GM21423 (cell line): ENCODE measurements around the gene PRKCA.

Source experiments
- ATAC-seq: cut with Tn5 transposase; IDR thresholded peaks from one replicate; pipeline ENCODE4 v1.9.1; 2021; ENCODE audit warnings: mild to moderate bottlenecking, moderate library complexity; ENCODE audit not compliant: unreplicated experiment

The PRKCA gene

DNA sequence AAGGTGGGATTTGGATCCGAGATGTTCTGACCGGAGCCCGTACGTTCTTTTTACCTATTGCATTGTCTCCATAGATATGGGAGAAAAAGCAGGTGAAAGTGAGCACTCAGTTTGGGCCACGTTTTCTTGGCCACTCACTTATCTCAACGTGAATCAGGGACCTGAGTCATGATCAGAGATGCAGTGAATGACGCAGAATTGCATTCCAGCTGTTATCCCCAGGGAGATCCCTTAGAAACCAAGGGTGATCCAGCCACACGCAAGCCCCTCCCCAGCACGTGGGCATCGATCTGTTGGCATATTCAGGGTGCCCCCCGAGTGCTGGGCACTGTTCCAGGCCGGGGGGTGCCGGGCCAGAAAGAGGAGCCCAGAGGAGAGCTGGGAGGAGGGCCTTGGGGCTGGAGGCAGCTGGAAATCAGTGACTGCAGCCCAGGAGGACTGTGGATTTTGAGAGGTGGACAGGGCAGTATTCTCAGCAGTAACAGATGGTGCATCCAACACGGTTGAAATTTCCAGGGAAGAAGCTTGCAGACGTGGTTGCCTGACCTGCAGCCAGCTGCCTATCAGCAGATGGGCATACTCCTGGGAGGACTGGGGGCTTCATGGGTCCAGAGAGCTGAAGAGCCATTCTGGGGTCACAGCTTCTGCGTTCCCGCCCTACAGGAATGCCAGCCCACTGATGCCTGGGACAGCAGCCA, 445.3 kb downstream of the PRKCA start:
- ATAC-seq, result no peak

DNA sequence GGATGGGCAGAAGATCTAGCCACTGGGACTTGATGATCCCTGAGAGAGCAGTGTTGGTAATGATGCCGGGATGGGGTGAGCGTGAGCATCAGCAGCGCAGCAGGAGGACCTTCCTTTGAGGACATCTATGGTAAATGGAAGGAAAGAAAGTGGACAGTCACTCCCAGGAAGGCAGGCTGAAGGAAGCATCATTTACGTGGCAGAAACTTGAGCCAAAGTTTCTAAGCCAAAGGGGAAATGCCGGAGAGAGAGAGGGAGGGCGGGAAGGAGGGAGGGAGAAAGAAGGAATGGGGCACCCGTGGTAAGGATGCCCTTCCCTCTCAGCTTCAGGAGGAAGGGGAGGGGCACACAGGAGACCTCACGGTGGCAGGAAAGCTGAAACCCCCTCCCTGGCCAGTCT, 446.2 kb downstream of the PRKCA start:
- no peak for ATAC-seq

DNA sequence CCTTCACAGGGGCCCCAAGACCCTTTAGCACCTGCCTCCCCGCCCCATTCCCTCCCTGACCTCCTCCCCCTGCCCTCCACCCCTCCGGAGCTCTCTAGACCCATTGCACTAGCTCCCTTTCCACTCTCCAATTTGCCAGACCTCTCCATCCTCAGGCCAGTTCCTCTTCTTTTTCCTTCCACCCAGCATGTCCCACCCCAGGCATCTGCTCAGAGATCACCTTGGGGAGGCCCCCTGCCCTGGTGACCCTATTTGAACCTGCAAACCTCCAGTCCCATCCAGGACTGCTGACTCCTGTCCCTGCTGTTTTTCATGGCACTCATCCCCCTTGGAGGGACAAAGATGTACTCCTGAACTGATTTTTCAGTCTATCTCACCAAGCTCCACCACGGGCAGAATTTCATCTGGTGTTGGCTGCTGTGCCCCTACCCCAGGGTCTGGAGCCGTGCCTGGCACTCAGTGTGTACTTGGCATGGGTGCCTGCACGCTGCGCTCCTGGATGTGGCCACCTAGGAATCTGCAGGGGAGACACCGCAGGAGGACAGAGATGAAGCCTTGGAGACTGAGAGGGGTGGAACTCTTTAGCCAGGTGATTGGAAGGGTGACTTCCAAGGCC, 446.9 kb downstream of the PRKCA start:
- no peak for ATAC-seq

DNA sequence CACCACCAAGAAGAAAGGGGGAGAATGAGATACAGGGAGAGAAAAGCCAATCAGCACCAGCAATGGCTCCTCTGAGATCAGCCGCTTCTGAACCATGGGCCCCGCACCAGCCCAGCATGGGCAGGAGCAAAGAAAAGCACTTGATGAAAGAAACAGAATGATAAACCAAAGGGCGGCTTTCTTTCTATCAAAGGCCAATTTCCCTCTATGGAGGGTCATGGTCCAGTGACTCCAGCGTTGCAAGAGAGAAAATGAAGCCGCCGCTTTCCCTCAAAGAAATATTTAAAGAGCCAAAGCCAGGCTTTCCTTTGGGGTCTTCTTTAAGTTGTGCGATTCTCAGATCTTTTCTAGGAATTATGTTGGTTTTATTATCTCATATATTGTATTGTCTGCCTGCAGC, 447.7 kb downstream of the PRKCA start:
- no peak for ATAC-seq

DNA sequence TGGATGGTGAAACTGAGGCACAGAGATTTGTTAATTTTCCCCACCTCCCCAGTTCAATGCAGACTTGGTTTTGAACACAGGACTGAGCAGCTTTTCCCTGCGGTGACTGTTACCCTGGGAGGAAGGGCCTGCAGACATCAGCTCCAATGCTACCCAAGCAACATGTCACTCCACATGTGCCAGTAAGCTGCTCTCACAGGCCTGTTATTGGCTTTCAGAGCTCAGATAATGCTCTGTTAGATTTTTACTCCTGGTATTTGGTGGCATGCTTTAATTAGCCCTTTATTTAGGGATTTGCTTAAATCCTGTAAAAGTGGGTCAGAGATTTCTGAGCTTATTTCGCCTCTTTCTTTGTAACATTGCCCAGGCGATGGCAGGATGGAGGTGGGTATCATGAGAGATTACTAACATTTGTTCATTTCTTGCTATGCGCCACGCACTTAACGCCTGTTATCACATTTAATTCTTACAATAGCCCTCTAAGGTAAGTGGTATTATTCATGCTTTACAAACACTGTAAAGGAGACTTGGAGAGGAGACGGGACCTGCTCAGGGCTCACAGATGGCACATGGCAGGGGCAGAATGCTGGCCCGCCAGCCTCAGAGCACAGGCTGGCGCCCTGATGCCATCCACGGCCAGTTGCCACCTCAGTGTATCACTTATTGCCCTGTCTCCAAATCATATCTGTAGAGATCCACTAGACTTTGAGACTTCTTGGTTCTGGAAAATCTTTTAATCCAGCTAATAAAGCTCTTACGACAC, 448.5 kb downstream of the PRKCA start:
- no peak for ATAC-seq

DNA sequence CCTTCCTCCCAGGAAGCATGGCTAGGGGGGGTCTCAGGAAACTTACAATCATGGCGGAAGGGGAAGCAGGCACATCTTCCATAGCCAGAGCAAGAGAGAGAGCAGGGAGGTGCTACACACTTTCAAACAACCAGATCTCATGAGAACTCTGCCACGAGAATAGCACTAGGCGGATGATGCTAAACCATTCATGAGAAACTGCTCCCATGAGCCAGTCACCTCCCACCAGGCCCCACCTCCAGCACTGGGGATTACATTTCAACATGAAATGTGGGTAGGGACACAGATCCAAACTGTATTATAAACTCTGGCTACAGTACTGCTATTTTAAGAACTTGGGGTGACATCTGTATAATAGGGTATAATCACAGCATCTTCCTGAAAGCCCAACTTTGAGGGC, 449.4 kb downstream of the PRKCA start:
- no peak for ATAC-seq

DNA sequence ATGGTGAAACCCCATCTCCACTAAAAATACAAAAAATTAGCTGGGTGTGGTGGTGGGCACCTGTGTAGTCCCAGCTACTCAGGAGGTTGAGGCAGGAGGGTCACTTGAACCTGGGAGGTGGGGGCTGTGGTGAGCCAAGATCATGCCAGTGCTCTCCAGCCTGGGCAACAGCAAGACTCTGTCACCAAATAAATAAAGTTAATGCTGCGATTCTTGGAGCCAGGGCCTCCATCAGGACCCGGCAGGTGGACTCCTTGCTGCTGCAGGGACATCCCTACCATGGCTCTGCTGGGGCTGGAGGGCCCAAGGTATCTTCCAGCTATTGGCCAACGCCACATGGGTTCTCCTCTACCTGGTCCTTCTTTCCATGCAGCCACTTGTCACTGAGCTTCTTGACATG, 450.0 kb downstream of the PRKCA start:
- no peak for ATAC-seq

DNA sequence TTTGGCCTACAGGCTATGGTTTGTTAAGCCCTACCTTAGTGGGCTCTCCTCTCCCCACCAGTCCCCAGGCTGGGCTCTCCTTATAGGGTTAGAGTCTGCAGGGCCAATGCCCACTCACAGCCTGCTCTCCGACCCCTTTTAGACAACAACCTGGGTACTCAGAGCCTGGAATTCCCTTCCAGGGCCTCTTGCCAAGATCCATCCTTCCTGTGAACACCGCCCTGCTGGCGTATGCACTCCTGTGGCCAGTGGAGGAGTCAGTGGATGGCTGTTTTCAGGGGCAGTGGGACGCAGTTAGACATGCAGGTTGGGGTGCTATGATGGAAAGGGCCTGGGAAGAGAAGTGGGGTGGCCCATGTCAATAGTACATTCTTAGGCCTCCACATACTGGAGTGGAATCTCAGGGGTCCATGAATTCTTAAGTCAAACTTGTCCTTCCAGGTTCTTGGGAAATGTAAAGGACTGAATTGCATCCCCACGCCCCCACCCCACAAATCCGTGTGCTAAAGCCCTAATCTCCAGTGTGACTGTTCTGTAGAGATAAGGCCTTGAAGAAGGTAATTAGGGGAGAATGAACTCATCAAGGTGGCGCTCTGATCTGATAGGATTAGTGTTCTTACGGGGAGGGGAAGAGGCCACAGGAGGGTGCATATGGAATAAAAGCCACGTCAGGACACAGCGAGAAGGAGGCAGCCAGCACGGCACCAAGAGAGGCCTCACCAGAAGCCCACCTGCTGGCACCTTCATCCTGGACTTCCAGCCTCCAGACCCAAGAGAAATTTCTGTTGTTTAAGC, 450.9 kb downstream of the PRKCA start:
- no peak for ATAC-seq

DNA sequence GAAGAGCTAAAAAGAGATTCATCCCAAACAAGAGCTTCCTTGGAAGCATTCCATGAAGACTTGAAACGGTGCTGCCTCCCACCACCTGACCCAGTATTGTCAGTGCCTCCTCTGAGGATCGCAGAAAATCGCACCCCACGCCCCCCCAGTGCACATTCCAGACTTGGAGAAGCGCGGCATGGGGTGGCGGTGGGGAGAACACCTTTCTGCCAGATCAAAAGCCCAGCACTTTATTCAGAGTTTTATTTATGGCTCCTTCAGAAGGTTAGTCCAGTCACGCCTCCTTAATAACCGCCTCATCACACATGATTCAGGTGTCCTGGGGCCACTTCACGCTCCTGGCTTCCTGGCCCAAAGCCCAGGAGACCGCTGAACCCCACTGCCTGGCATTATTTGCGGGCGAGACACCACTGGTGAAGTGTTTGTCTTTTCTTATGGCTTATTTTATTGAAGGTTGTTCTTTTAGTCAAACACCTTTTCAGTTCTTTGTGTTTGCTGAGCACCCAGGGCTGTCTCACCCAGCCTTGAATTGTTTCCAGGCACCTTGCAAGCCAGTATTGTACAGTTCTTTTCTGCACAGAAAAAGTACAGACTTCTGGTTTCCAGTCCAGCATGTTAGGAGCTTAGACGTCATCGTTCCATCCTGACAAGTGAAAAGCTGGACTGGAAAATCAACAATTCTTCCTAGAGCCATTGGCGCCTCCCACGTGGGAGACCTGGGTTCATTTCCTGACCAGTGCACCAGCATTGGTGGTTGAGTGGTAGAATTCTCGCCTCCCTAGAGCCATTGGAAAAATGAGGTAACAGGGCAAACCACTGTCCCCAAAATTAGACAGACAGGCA, 452.9 kb downstream of the PRKCA start:
- no peak for ATAC-seq

DNA sequence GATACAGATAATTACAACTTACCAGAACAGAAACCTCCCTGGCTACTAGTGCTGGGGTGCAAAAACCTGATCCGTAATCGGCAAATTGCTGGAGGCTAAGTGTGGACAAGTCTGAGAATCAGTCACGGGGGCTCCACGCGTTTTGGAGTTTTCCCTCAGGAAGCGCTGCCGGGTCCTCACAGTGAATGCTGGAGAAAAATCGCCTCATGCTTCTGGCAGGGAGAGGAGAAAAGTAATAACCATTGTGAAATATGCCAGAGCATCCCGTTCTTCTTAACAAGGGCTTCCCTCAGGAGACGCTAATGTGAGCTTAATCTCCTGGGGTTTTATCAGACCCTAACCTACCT, 453.5 kb downstream of the PRKCA start:
- ATAC-seq, result no peak

DNA sequence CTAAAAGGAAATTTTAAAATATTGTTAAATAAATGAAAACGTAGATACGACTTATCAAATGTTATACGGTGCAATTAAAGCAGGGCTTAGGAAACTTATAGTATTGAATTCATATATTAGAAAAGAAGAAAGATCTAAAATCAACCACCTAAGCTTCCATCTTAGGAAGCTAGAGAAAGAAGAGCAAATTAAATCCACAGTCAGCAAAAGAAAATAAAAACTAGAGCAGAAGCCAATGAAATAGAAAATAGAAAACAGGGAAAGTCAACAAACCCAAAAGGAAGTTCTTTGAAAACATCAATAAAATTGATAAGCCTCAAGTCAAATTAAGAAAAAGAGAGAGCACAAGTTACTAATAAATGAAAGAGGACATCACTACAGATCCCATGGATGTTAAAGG, 457.9 kb downstream of the PRKCA start:
- ATAC-seq, result no peak

DNA sequence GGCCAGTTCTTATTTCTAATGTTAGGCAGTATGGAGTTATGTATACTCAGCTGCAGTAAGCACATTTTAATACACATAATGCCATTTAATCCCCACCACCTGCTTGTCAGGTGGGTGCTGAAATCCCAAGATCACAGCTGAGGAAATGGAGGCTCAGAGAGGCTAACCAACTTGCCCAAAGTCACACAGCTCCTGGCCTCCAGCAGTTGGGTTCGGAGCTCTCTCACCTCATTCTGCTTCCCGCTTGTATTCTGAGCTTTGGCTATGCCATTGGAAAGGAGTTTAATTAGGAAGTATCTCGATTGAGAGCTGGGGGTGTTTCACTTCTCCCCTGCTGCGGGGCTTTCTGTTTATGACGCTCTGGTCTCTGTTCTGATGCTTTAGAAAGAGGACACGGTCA, 459.9 kb downstream of the PRKCA start:
- no peak for ATAC-seq

DNA sequence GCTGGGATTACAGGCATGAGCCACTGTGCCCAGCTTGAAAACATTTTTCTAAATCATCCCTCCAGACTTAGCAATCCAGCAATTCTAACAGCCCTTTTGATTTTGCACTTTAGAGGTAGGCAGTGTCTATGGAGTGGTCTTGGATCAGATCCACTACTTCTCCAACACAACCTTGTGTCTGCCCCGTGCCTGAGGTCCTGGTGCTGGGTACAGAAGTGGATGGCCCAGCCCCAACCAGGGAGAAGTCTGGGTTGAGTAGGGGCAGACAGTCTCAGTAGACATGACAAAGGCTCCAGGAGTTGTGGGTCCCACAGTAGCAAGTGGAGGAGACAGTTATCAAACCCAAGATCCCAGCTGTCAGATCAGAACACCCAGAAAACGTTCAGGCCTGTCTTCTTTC, 460.6 kb downstream of the PRKCA start:
- no peak for ATAC-seq

DNA sequence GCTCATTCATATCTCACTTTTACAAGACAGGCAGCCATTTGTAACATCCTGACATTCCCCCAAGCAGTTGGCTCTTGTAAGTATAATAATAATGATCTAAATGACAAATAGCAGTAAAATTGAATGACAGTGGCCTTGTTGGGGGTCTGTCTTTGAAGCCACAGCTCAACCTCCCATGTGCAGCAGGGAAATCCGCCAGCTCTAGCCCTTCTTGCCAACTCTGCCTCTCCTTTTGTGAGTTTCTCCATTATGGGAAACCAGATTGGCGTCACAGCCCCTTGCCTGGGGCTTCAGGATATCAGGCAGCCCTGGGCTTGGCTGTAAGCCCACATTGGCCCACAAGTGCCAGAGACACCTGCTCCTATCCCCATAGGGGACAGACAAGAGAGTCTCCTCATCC, 462.1 kb downstream of the PRKCA start:
- no peak for ATAC-seq

DNA sequence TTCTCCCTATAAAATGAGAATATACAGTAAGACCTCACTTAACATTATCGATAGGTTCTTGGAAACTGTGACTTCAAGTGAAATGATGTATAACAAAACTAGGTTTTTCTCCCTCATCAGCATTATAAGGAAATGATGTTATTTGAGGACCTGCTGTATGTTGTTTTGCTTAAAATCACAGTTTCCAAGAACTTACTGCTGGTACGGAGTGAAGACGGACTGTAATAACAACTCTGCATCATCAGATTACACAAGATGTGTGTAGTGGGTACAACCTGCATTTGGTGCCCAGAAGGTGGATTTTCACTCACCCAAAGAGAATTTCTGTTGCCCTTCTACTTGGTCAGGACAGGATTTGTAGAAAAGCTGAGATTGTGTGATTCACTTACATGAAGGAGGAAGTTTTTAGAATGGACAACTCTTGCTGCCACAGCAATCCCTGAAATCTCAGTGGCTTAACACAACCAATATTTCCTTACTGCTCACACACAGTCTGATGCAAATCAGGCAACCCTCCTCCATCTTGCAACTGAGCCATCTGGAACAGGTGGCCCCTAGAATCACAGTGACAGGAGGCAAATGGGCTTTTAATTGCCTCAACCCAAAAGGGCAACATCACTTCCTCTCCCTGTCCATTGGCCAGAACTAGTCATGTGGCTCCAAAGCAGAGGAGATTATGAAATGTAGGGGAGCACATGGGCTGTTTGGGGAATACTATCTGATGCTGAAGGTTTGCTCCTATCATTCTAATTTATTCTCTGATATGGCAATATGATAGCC, 464.9 kb downstream of the PRKCA start:
- no peak for ATAC-seq

DNA sequence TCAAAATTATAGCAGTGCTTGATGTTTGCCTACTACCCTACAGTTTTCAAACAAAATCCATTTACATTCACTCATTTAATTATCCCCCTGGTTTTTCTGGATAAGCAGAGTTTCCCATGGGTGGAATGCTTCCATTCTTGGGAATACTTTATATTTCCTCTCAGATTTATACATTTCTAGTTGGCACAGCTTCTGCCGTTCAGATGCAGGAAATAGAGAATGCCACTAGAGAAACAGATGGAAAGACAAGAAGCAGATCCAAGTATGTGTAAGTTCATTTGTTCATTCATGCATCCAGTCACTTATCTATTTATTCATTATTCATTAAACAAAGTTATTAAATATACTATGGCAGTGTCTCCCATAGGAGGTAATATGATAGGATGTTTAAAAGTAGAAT, 467.5 kb downstream of the PRKCA start:
- no peak for ATAC-seq

DNA sequence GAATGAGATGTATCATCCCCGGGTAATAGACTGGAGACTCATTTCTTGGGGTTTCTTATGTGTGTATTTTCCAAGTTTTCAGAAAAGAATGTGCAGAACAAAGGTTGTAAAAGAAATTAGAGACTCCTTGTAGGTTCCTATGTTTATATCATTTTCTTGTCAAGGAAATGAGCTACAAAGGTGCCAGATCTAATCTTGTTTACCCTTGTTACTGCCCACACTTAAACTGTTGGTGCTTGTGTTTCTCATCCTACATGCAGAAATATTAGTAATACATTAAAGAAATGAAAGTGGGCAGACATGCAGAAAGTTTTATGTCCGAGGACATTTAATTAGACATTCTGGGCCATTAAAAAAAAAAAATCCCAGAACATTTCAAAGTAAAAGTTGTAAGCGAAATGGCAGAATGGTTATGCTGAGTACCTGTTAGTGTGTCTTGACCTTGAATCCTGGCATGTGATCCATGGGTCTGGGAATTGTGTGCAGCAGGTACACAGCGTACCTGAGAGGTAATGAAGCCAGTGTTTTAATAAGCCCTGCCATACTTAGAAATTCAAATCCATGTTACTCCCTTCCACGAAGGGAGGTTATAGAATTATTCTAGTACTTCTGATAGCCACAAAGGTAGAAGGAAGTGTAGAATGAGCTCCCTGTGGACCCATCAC, 469.9 kb downstream of the PRKCA start:
- ATAC-seq, result no peak

DNA sequence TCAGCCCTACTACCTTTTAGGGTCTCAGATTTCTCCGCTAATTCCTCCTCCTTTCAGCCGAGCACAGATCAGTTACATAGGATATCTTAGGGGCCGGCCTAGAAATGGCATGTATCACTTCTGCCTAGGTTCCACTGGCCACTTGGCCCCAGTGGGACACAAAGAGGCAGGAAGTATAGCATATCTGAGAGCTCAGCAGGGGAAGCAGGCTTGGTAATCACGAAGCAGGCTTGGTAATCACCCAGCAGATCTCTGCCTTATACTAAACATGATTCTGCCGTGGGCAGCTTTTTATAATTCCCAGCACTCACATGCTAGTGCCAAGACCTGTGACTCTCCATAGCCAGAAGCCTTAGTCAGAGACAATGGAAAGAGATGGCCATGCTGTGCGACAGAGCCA, 472.9 kb downstream of the PRKCA start:
- no peak for ATAC-seq

DNA sequence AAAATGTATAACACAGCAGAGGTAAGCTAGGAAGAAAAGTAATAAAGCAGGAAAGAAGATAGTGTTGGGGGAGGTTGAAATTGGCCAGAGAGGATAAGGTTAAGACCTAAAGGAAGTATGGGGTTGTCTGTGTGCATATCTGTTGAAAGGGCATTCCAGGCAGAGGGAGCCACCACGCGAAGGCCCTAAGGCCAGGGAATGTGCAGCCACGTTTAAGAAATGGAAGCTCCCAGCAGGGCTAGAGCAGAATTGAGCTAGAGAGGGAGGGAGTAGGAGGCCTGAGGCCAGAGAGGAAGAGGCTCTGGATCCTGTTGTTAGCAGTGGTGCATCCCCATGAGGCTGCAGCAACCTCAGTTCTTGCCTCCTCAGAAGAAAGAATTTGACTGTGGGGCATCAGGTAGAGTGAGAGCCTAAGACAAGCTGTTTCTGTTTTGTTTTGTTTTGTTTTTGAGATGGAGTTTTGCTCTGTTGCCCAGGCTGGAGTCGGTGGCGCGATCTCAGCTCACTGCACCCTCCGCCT, 473.5 kb downstream of the PRKCA start:
- no peak for ATAC-seq
